ENCODE measurements around the gene ATG3.

DNA sequence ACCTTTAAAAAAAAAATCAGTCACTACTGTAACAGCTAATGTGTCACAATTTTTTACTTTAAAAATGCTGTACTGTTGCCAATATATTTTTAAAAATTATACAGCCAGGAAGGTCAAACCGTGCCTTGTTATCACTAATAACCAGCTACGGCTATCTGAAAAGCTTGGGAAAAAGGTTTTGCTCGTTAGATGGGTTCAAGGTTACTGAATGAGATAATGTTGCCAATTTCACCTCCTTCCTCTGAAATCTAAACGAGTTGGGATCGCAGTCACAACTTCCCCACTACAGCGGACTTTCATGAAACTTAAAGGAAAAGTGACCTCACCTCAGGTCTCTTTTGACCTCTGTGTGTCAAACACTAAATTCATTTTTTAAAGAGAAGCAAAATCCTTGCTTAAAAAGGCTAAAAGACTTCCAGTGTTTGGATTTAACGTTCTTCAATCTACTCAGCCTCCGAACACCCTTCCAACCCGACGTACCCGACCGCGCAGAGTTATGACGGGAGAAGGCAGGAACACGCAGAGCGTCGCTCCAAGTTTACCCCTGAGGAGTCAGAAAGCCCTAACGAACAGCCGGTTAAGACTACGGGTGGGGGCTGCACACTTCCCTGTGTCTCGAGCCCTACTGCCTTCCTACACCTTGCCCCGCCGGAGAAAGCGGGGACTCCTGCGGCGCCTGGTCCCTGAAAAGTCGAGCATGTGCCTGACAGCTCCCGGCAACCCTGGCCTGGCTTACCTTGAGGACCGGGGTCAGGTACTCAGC, 860 bp downstream of the ATG3 start:
- TF ChIP-seq CTCF (IDR thresholded peaks at IDR 0.05) (no peak), SIN3A (IDR thresholded peaks at IDR 0.05; ENCODE audit: borderline replicate concordance, insufficient read depth, low read depth, low read length) (no peak; the same call in 1 of the 2 replicates), POLR2AphosphoS5 (IDR thresholded peaks at IDR 0.05; ENCODE audit: low read depth, low read length) (no peak)
